ENCODE measurements around the gene PIF1.

DNA sequence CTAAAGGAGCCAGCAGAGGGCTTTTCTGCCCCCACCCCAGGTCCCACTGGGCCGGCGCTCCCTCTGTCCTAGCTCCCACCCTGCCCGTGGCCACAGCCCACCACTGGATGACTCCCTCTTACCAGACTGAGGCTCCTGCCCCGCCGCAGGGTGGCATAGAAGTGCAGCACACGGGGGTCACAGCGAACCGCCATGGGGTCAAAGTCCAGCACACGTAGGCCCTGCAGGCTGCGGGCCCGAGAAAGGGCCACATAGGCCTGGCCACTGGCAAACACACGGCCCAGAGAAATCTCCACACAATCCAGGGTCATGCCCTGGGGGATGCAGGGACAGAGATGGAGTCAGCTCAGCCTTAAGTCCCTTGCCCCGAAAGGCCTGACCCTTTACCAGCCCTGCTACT is 9.0 kb downstream of the PIF1 start:
- TF ChIP-seq CTCF (IDR thresholded peaks at IDR 0.05) (no peak), POLR2A (IDR thresholded peaks at IDR 0.05) (no peak)
